Transverse colon (tissue), 4 donors: ENCODE results near the gene ADPRHL1. TPM values are rescaled to one million over a fixed set of nuclear protein-coding genes. Genes with fewer than 3 reads are reported as not detected.

Experiments used
- DNase-seq: peaks from one replicate; pipeline ENCODE4 v3.0.0-alpha.2; 2019
- H3K27ac ChIP-seq, 4 donors: fragments of 200-600 bp; sonication (generic); 2 replicates each; pipeline ENCODE4 v1.5.1; 2016 to 2018; ENCODE audit warnings: inconsistent platforms in 4 of 4
- H3K27me3 ChIP-seq: fragments of 200-600 bp; sonication (generic); 2 replicates; pipeline ENCODE4 v1.5.1; 2017; ENCODE audit warnings: inconsistent platforms
- H3K36me3 ChIP-seq, 4 donors: fragments of 200-600 bp; sonication (generic); 2 replicates each; pipeline ENCODE4 v1.5.1; 2017 to 2019; ENCODE audit warnings: inconsistent platforms in 4 of 4
- H3K4me1 ChIP-seq, 4 donors: fragments of 200-600 bp; sonication (generic); 2 replicates each; pipeline ENCODE4 v1.5.1; 2017 to 2020; ENCODE audit warnings: inconsistent platforms in 4 of 4
- H3K4me3 ChIP-seq, 4 donors: fragments of 200-600 bp; sonication (generic); 1 replicate in 1 of 4; 2 replicates in 3 of 4; pipeline versions ENCODE4 v1.5.1 to v1.6.1; 2017 to 2019; ENCODE audit warnings: inconsistent platforms in 4 of 4
- H3K9me3 ChIP-seq, 2 donors: fragments of 200-600 bp; sonication (generic); 2 replicates each; pipeline ENCODE4 v1.5.1; 2017 to 2019; ENCODE audit warnings: inconsistent platforms in 2 of 2
- EP300 ChIP-seq: sonication (generic); formaldehyde crosslinking; IDR thresholded peaks from one replicate; pipeline ENCODE4 v1.6.1; 2017; ENCODE audit warnings: antibody characterized with exemption, low read depth
- POLR2A ChIP-seq: fragments of 450-650 bp; IDR thresholded peaks from one replicate; pipeline ENCODE4 v1.6.1; 2016; ENCODE audit warnings: antibody characterized with exemption, mild to moderate bottlenecking, moderate library complexity
- POLR2AphosphoS5 ChIP-seq, 3 donors: sonication (generic); formaldehyde crosslinking; IDR thresholded peaks; one replicate each; pipeline ENCODE4 v1.6.1; 2016; ENCODE audit warnings: antibody characterized with exemption in 3 of 3
- WGBS, 2 donors: methylation state at CpG; one replicate each; pipeline ENCODE4 v1.1.5; 2018; ENCODE audit warnings: low coverage in 1 of 2; 5-methylcytosine and 5-hydroxymethylcytosine counted together
- in situ Hi-C, 4 donors: fragments of 200-750 bp; cut with MboI; loops; one replicate each; pipeline versions ENCODE4 v1.15.0 to v1.15.1; 2017; ENCODE audit warnings: low sequenced_read_pairs in 3 of 4, low pct_ligation_motif_present in 1 of 4, low pct_unique_long_range_greater_than_20kb in 1 of 4
- intact Hi-C: fragments of 100-400 bp; cut with DNase I; formaldehyde crosslinking; loops from one replicate; pipeline ENCODE4 v1.15.1; 2023; ENCODE audit warnings: low total_unique reads
- total RNA-seq, 4 donors: library from RNA; depleted of rRNA; stranded (reverse); fragments of >200 nt; gene quantifications; one replicate each; pipeline ENCODE4 v1.1.0, GENCODE V29; 2016
- TF ChIP-seq, protein P1 (sequence below), 5 experiments: fragments of 200-600 bp in 3 of 5; fragments of 450-650 bp in 2 of 5; sonication (generic) in 3 of 5; IDR thresholded peaks; 1 replicate in 2 of 5; 2 replicates in 3 of 5; pipeline ENCODE4 v1.5.1; 2016 to 2017; ENCODE audit warnings: antibody characterized with exemption in 5 of 5, inconsistent platforms in 3 of 5, mild to moderate bottlenecking in 2 of 5, moderate library complexity in 1 of 5

The ADPRHL1 gene
- total RNA-seq, 4 donors from 2014 or later: 4.1 to 10.2 (median 5.9) TPM

DNA sequence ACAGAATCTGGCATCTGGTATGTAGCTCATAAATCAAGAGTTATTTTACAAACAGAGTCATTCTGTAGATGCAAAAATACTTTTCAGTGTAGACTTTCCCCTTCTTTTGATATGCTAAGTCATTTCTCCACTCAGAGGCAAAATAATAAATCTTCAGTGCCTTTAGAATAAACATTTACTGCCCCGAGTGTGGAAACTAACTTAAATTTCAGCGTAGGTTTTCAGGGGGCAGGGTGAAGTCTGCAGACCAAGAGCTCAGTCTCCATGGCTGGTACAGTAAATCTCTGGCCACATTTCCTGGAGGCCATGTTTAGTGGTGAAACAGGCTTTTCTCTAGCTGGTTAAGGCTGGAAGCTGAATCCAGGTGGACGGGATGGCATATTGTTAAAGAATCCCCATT is 13.1 kb upstream of the ADPRHL1 start:
- in situ Hi-C loops (no loop called here), intact Hi-C loops (no loop called here)
- no peaks in the 10 kb centered on the region for H3K4me1 ChIP-seq

DNA sequence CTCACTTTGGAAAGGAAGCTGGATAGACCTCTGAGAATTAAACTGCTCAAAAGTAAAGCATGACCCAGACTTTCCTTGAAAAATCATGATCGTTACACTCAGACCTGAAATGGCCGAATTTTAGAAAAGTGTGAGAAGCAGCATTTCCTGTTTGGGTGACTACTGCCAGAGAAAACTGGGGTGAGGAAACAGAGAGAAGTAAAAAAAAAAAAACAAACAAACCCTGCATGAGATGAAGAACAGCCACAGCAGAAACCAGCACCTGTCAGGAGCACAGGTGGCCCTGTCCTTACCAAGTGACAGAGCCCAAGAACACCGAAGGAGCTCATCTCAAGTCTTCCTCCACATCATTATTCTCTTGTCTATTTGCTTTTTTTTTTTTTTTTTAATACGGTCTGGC is 12.0 kb upstream of the ADPRHL1 start:
- TF ChIP-seq POLR2AphosphoS5 (IDR thresholded peaks at IDR 0.05): no peak
- TF ChIP-seq, protein P1, sequence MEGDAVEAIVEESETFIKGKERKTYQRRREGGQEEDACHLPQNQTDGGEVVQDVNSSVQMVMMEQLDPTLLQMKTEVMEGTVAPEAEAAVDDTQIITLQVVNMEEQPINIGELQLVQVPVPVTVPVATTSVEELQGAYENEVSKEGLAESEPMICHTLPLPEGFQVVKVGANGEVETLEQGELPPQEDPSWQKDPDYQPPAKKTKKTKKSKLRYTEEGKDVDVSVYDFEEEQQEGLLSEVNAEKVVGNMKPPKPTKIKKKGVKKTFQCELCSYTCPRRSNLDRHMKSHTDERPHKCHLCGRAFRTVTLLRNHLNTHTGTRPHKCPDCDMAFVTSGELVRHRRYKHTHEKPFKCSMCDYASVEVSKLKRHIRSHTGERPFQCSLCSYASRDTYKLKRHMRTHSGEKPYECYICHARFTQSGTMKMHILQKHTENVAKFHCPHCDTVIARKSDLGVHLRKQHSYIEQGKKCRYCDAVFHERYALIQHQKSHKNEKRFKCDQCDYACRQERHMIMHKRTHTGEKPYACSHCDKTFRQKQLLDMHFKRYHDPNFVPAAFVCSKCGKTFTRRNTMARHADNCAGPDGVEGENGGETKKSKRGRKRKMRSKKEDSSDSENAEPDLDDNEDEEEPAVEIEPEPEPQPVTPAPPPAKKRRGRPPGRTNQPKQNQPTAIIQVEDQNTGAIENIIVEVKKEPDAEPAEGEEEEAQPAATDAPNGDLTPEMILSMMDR (IDR thresholded peaks at IDR 0.05): no peak
- TF ChIP-seq EP300: no peak
- TF ChIP-seq POLR2A: no peak
- Histone ChIP-seq H3K9me3 (no peaks in the 10 kb centered on the region), H3K27ac (no peak overlapping the region), H3K4me1 (no peaks in the 10 kb centered on the region), H3K4me3 (no peak overlapping the region), H3K36me3 (peaks cover 0 to 19% (median 3%) of the 10 kb centered on the region in 4 donors), H3K27me3 (no peaks in the 10 kb centered on the region)
- intact Hi-C loops (no loop called here), in situ Hi-C loops (no loop called here)
- WGBS, 2 donors: 62 to 73% methylated on average over 3 to 4 of the region's 4 CpGs
- DNase-seq: no peak

More for the DNA sequence above, 13.1 kb upstream of the ADPRHL1 start:
- H3K27me3 ChIP-seq: no peaks in the 10 kb centered on the region
- DNase-seq: no peak
- no peak overlapping the region for H3K4me3 ChIP-seq
- H3K9me3 ChIP-seq: no peaks in the 10 kb centered on the region
- H3K27ac ChIP-seq: no peak overlapping the region
- H3K36me3 ChIP-seq: peaks cover 0 to 11% (median 0%) of the 10 kb centered on the region in 4 donors
- no peak for TF ChIP-seq EP300
- no peak for TF ChIP-seq POLR2A
- no peak for TF ChIP-seq POLR2AphosphoS5 (IDR thresholded peaks at IDR 0.05)
- TF ChIP-seq, protein P1 (IDR thresholded peaks at IDR 0.05): no peak
- WGBS, 2 donors: 85 to 100% methylated on average over 1 to 3 of the region's 3 CpGs

DNA sequence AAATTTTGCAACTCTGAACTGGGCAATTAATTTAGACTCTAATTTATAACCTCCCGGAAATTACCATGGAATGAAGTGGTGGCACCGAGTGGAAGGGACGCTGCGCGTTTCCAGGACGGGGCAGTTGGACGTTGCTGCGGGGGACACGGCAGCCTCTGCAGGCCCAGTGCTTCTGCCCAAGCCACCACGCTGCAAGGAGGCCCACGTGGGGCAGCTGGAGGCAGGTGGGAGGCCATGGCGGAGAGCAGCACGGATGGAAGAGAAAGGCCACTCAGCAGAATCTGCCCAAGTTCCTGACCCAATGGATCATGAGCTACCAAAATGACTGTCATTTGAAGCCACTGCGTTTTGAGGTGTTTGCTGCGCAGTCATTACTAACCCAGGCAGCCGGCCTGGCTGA is 11.2 kb upstream of the ADPRHL1 start:
- peaks cover 0 to 25% (median 6%) of the 10 kb centered on the region in 4 donors for H3K36me3 ChIP-seq
- H3K4me1 ChIP-seq: no peaks in the 10 kb centered on the region
- WGBS, 2 donors: 90% methylated on average over 16 of the region's 16 CpGs; no CpG with 5 or more reads in 1 of the 2 donors
- in situ Hi-C loops (no loop called here), intact Hi-C loops (no loop called here)
- H3K9me3 ChIP-seq: no peaks in the 10 kb centered on the region
- no peak for DNase-seq
- TF ChIP-seq POLR2A (no peak), POLR2AphosphoS5 (IDR thresholded peaks at IDR 0.05) (no peak), EP300 (no peak)
- TF ChIP-seq, protein P1 (IDR thresholded peaks at IDR 0.05): no peak
- no peak overlapping the region for H3K27ac ChIP-seq
- no peak overlapping the region for H3K4me3 ChIP-seq
- no peaks in the 10 kb centered on the region for H3K27me3 ChIP-seq

DNA sequence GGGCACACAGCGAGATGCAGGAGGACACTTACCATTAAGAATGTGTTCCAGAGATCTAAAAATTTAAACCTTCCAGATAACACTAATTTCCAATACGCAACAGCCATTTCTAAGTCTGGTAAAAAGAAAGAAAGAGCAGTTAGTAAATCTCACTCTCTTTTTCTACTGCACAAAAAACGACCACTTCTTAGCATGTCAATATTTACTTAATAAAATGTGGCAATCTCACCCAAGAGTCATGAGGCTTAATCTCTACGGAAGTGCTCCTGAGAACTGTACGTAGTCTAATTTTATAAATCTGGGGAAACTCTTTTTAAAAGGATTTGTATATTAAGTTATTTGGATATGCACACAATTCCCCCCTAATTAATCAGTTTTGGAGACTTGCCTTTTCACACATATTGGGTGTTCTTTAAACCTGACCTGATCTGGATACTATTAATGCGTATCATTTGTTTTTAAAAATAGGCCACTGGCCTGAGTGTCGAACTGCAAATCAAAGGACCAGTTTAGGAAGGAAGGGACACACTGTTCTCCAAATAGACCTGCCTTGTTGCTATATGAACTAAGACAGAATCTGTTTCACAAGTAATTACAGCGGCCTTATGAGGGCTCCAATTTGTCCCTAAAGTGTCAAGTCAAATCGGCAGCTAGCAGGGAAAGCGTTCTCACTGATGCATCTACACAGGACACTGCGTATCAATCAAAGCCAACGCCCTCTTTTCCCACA is 7.9 kb upstream of the ADPRHL1 start:
- Histone ChIP-seq H3K4me3 (no peak overlapping the region), H3K27me3 (no peaks in the 10 kb centered on the region), H3K4me1 (no peaks in the 10 kb centered on the region), H3K9me3 (no peaks in the 10 kb centered on the region), H3K27ac (no peak overlapping the region), H3K36me3 (peaks cover 0 to 28% (median 13%) of the 10 kb centered on the region in 4 donors)
- in situ Hi-C loops: no loop called here
- DNase-seq: no peak
- intact Hi-C loops: no loop called here
- 74 to 91% methylated on average over 9 to 12 of the region's 12 CpGs for WGBS, 2 donors
- TF ChIP-seq POLR2AphosphoS5 (IDR thresholded peaks at IDR 0.05) (no peak), EP300 (no peak), POLR2A (no peak)
- TF ChIP-seq, protein P1 (IDR thresholded peaks at IDR 0.05): no peak
